K562 (cell line): ENCODE data around the gene CBL. TPM values are rescaled to one million over a fixed set of nuclear protein-coding genes. Genes with fewer than 3 reads are reported as not detected.
A peak's percentile ranks its signal among the peaks of the same experiment; 100 is the strongest.

ENCODE experiments used
- CEBPG ChIP-seq, 3 experiments: fragments of 200-800 bp in 1 of 3; sonication (Bioruptor generic) in 1 of 3; sonication (generic) in 1 of 3; formaldehyde crosslinking in 1 of 3; IDR thresholded peaks in 2 of 3; conservative IDR thresholded peaks in 1 of 3; 2 replicates each; pipeline versions ENCODE4 v1.6.1 to v1.8.0; 2016 to 2022; ENCODE audit warnings: missing compliant biosample characterization in 2 of 3, missing genetic modification characterization in 2 of 3, mild to moderate bottlenecking in 1 of 3, missing genetic modification reagents in 1 of 3
- COPS2 ChIP-seq: fragments of 450-650 bp; conservative IDR thresholded peaks from 2 replicates; pipeline ENCODE4 v1.6.1; 2016; ENCODE audit warnings: mild to moderate bottlenecking, moderate library complexity
- CSDE1 ChIP-seq, 2 experiments: fragments of 450-650 bp; IDR thresholded peaks; 2 replicates each; pipeline ENCODE4 v1.6.1; 2016; ENCODE audit warnings: mild to moderate bottlenecking in 1 of 2
- E2F5 ChIP-seq: sonication (generic); formaldehyde crosslinking; IDR thresholded peaks from 2 replicates; pipeline ENCODE4 v1.8.0; 2022; ENCODE audit warnings: mild to moderate bottlenecking, missing genetic modification reagents
- EGR1 ChIP-seq: fragments of 450-650 bp; conservative IDR thresholded peaks from 2 replicates; pipeline ENCODE4 v1.6.1; 2017; ENCODE audit warnings: mild to moderate bottlenecking
- ESRRA ChIP-seq: fragments of 450-650 bp; IDR thresholded peaks from 2 replicates; pipeline ENCODE4 v1.6.1; 2014; ENCODE audit warnings: low read depth, mild to moderate bottlenecking, moderate library complexity, borderline replicate concordance
- FOXA3 ChIP-seq, 2 experiments: fragments of 450-650 bp in 1 of 2; sonication (generic) in 1 of 2; formaldehyde crosslinking; IDR thresholded peaks in 1 of 2; conservative IDR thresholded peaks in 1 of 2; 2 replicates each; pipeline versions ENCODE4 v1.4.0 to v1.8.0; 2020 to 2022; ENCODE audit warnings: mild to moderate bottlenecking in 2 of 2, missing genetic modification reagents in 1 of 2
- HEY1 ChIP-seq: fragments of 250-450 bp; sonication (Bioruptor Pico); IDR thresholded peaks from 2 replicates; pipeline ENCODE4 v1.5.0; 2020; ENCODE audit warnings: mild to moderate bottlenecking, moderate library complexity, borderline replicate concordance
- JUNB ChIP-seq: fragments of 450-650 bp; formaldehyde crosslinking; conservative IDR thresholded peaks from 2 replicates; pipeline ENCODE4 v1.4.0; 2020; ENCODE audit warnings: mild to moderate bottlenecking
- KLF16 ChIP-seq: IDR thresholded peaks from 2 replicates; pipeline ENCODE4 v1.6.1; 2016; ENCODE audit warnings: antibody characterized with exemption
- MEF2D ChIP-seq: conservative IDR thresholded peaks from 2 replicates; pipeline ENCODE4 v1.6.1; 2016; ENCODE audit warnings: low read depth, missing genetic modification characterization, missing compliant biosample characterization
- PCBP2 ChIP-seq: fragments of 200-400 bp; formaldehyde crosslinking; IDR thresholded peaks from 2 replicates; pipeline ENCODE4 v1.6.1; 2018; ENCODE audit warnings: low read length, low read depth, mild to moderate bottlenecking, moderate library complexity; ENCODE audit not compliant: poor library complexity, severe bottlenecking
- POLR2B ChIP-seq: fragments of 450-650 bp; IDR thresholded peaks from 2 replicates; pipeline ENCODE4 v1.6.1; 2018; ENCODE audit warnings: low read depth; ENCODE audit not compliant: partially characterized antibody
- RCOR1 ChIP-seq, 2 experiments: IDR thresholded peaks; 2 replicates each; pipeline ENCODE4 v1.6.1; 2012; ENCODE audit warnings: low read depth in 2 of 2, low read length in 2 of 2, borderline replicate concordance in 1 of 2, improper control_type of control experiment in 1 of 2
- RREB1 ChIP-seq: fragments of 250-450 bp; sonication (Bioruptor Pico); IDR thresholded peaks from 2 replicates; pipeline ENCODE4 v1.4.0; 2020
- SMAD2 ChIP-seq: fragments of 150-350 bp; IDR thresholded peaks from 2 replicates; pipeline ENCODE4 v1.6.1; 2014; ENCODE audit warnings: low read depth, mild to moderate bottlenecking, low read length
- TARDBP ChIP-seq: fragments of 450-650 bp; IDR thresholded peaks from 2 replicates; pipeline ENCODE4 v1.6.1; 2016
- ZBTB17 ChIP-seq: fragments of 450-650 bp; formaldehyde crosslinking; IDR thresholded peaks from 2 replicates; pipeline ENCODE4 v1.4.0; 2020; ENCODE audit warnings: mild to moderate bottlenecking
- ZNF174 ChIP-seq: fragments of 250-450 bp; sonication (Bioruptor Pico); IDR thresholded peaks from 2 replicates; pipeline ENCODE4 v1.4.0; 2020; ENCODE audit warnings: mild to moderate bottlenecking
- ZNF449 ChIP-seq: fragments of 250-450 bp; sonication (Bioruptor Pico); IDR thresholded peaks from 2 replicates; pipeline ENCODE4 v1.8.0; 2022; ENCODE audit warnings: moderate library complexity, mild to moderate bottlenecking, inconsistent platforms
- ZNF780A ChIP-seq: fragments of 250-450 bp; sonication (Bioruptor Pico); IDR thresholded peaks from 2 replicates; pipeline ENCODE4 v1.5.0; 2021; ENCODE audit warnings: mild to moderate bottlenecking
- polyA plus RNA-seq, 8 experiments: library from polyadenylated mRNA; depleted of rRNA in 4 of 8; stranded (reverse) in 5 of 8; unstranded in 3 of 8; fragments of >200 nt; fragmentation: Nextera tagmentation in 2 of 8; fragmentation: Illumina TruSeq in 1 of 8; extraction: Ambion mirVana in 2 of 8; extraction: Trizol in 1 of 8; gene quantifications; 2 replicates each; pipeline versions ENCODE4 v1.2.1 to v1.2.3, GENCODE V29; 2011 to 2014; ENCODE audit warnings: inconsistent platforms in 1 of 8, missing spikeins in 1 of 8
- total RNA-seq, 7 experiments: library from RNA; depleted of rRNA in 6 of 7; stranded (reverse); fragments of >200 nt in 6 of 7; fragmentation: Illumina TruSeq in 2 of 7; extraction: Trizol in 2 of 7; gene quantifications; 2 replicates each; pipeline versions ENCODE4 v1.2.1 to v1.2.3, GENCODE V29; 2011 to 2021; ENCODE audit warnings: low replicate concordance in 1 of 7

The CBL gene
- total and polyA plus RNA-seq, 9 of the 15 experiments (the other 6 are each of a cell fraction or from before 2014, with no cell fraction given), result 3.2 to 24.9 (median 9.9) TPM

- TF ChIP-seq ZNF449 (CRISPR knock-in tag) (no peak), COPS2 (no peak), CEBPG (CRISPR knock-in tag; IDR thresholded peaks at IDR 0.05) (no peak), CEBPG (tag; conservative IDR thresholded peaks at IDR 0.05 in 1 of 2, IDR thresholded peaks at IDR 0.05 in 1 of 2) (no peak), ZBTB17 (CRISPR knock-in tag) (no peak), FOXA3 (CRISPR knock-in tag; conservative IDR thresholded peaks at IDR 0.05 in 1 of 2, IDR thresholded peaks at IDR 0.05 in 1 of 2) (no peak), POLR2B (no peak), PCBP2 (no peak), CSDE1 (IDR thresholded peaks at IDR 0.05) (no peak), SMAD2 (no peak), MEF2D (no peak), EGR1 (no peak), E2F5 (CRISPR knock-in tag) (0 out of 2 replicates have a peak, but pooled peaks have one; percentile 39), RCOR1 (IDR thresholded peaks at IDR 0.05; ENCODE audit: borderline replicate concordance in 1 of 2, low read depth in 2 of 2, low read length in 2 of 2) (no peak), KLF16 (no peak), TARDBP (no peak), JUNB (CRISPR knock-in tag) (no peak), ZNF174 (CRISPR knock-in tag) (no peak), ESRRA (0 out of 2 replicates have a peak, but pooled peaks have one; percentile 43), ZNF780A (CRISPR knock-in tag) (no peak), HEY1 (CRISPR knock-in tag) (no peak), RREB1 (no peak)
These were observed 150.4 kb downstream of the CBL start (continued) for GRCh38 chr11:119356349-119357031.
